Suprapubic skin (tissue), 4 donors: Measurements from ENCODE around the gene ASXL3.

ENCODE experiments used
- POLR2A ChIP-seq, 2 donors: fragments of 450-650 bp; IDR thresholded peaks; one replicate each; pipeline ENCODE4 v1.6.1; 2017; ENCODE audit warnings: antibody characterized with exemption in 2 of 2, mild to moderate bottlenecking in 2 of 2, moderate library complexity in 2 of 2
- POLR2AphosphoS5 ChIP-seq, 3 donors: sonication (generic); formaldehyde crosslinking; IDR thresholded peaks; one replicate each; pipeline ENCODE4 v1.6.1; 2017; ENCODE audit warnings: antibody characterized with exemption in 3 of 3

DNA sequence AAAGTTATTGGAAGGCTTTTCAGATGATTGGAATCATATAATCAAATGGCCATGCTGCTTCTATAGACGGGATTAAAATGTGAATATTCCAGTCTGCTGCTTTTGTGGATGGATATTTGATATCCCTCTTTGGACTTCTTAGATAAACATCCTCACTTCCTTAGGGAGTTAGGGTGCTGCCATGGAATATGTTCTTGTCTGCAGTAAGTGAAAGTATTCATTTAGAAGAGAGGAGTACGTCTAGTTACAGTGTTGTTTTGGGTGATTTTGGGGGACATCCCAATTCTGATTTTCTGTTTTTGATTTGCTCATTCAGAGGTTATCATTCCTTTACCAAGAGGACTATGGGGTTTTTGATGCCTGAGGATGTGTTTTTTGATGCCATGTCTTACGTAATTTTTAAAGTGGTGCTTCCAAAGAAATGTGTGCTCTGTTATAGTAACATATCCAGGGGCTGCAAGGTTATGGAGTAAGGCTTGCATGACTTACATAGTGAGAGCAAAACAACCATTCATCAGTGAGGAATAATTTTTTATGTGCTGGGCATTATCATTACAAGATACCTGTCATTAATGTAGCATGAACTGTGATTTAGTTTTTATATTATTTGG is 33.6 kb downstream of the ASXL3 start:
- TF ChIP-seq POLR2A (IDR thresholded peaks at IDR 0.05) = no peak
- TF ChIP-seq POLR2AphosphoS5 (IDR thresholded peaks at IDR 0.05) = no peak
